Measurements from ENCODE around the gene ZC3HAV1. TPM values are rescaled to one million over a fixed set of nuclear protein-coding genes. Genes with fewer than 3 reads are reported as not detected.

The ZC3HAV1 gene
- total RNA-seq, 1 donor from 2014 or later, result 11.0 TPM

DNA sequence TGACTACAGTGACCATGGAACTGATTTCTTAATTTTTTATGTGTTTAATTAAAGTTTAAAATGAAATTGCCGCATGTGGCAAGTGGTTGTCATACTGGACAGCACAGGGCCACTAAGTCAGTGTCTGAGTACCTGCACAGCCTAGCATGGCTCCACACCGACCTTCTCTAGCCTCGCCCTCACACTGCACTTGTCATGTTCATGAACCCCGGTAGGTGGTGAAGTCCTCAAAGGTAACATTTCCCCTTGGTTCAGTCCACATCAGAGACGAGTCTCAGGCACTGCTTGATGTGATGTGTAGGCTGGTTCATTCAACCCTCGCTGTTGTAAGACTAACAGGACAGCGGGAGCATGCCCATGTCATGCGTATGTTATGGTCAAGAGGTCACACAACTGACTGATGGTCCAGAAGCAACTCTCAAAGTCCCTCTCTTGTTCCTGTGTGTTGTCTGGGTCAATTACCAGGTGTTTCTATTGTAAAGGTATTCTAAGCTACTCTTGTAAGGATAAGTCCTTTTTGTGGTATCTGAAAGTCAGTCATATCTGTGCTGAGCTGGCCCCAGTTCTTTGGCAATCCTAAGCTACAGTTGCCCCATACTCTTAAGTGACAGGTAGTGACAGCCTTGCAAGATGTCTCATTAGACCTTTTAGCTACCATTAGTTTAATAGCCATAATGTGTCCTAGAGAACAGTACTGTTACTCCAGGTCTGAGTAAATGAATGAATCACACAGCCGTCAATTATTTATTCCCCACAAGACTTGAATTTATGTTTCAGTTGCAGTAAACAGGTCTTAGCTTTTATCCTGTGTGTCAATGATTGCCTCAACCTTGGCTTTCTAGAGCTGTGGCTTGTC, 40.7 kb downstream of the ZC3HAV1 start:
- H3K9me3 Mint-ChIP-seq, result no peaks in the 10 kb centered on the region
- no peak overlapping the region for H3K4me3 Mint-ChIP-seq
- H3K36me3 ChIP-seq, result no peaks in the 10 kb centered on the region
- H3K27ac ChIP-seq, result no peak overlapping the region
- no peak overlapping the region for H2AFZ ChIP-seq (replicated peaks)
- H4K20me1 ChIP-seq (ENCODE audit: low read depth), result no peaks in the 10 kb centered on the region
- DNase-seq (ENCODE audit: low spot score), result no peak
- no peaks in the 10 kb centered on the region for H3K4me1 Mint-ChIP-seq
- H3K27ac Mint-ChIP-seq, result no peak overlapping the region
- H3K9me3 ChIP-seq (ENCODE audit: low read depth), result no peaks in the 10 kb centered on the region
- H3K4me2 ChIP-seq, result no peak overlapping the region
- no peak overlapping the region for H3K9ac ChIP-seq
- H3F3A ChIP-seq (ENCODE audit: low read depth), result no peaks in the 10 kb centered on the region
- no peaks in the 10 kb centered on the region for H3K4me1 ChIP-seq
- peaks cover 4% of the 10 kb centered on the region for H3K27me3 Mint-ChIP-seq (ENCODE audit: insufficient read depth, low read depth)
- no peak for TF ChIP-seq EZH2phosphoT487 (IDR thresholded peaks at IDR 0.05)
- TF ChIP-seq, protein P1, sequence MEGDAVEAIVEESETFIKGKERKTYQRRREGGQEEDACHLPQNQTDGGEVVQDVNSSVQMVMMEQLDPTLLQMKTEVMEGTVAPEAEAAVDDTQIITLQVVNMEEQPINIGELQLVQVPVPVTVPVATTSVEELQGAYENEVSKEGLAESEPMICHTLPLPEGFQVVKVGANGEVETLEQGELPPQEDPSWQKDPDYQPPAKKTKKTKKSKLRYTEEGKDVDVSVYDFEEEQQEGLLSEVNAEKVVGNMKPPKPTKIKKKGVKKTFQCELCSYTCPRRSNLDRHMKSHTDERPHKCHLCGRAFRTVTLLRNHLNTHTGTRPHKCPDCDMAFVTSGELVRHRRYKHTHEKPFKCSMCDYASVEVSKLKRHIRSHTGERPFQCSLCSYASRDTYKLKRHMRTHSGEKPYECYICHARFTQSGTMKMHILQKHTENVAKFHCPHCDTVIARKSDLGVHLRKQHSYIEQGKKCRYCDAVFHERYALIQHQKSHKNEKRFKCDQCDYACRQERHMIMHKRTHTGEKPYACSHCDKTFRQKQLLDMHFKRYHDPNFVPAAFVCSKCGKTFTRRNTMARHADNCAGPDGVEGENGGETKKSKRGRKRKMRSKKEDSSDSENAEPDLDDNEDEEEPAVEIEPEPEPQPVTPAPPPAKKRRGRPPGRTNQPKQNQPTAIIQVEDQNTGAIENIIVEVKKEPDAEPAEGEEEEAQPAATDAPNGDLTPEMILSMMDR (IDR thresholded peaks at IDR 0.05), result no peak
- TF ChIP-seq EZH2 (IDR thresholded peaks at IDR 0.05), result no peak
- H3K36me3 Mint-ChIP-seq, result peaks cover 4% of the 10 kb centered on the region
- H3K4me3 ChIP-seq, result no peak overlapping the region
- H3K27me3 ChIP-seq, result no peaks in the 10 kb centered on the region
- no peaks in the 10 kb centered on the region for H3K79me2 ChIP-seq (ENCODE audit: low read depth)

DNA sequence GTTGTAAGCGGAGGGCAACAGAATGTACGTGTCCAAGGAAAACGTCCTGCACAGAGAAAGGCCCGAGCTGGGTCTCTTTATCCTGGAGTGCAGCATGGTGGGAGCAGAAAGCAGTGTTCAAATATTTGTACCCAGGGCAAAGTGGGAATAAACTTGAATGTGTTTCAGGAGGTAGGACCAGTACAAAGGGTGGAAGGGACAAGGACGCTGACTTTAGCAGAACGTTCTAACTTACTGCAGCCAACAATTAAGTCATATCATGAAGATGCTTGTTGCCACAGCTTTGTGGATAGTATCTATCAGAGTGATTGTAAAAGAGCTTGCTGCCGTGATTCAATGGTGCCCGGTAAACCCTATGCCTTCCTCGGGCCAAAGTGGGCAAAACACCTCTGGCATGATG, 43.2 kb downstream of the ZC3HAV1 start:
- Histone ChIP-seq H3K9ac (no peak overlapping the region), H3K4me3 (no peak overlapping the region), H3K36me3 (no peaks in the 10 kb centered on the region), H3K4me1 (no peaks in the 10 kb centered on the region), H3K4me2 (no peak overlapping the region), H3K27ac (no peak overlapping the region), H3K27me3 (no peaks in the 10 kb centered on the region), H3K79me2 (ENCODE audit: low read depth) (no peaks in the 10 kb centered on the region), H3F3A (ENCODE audit: low read depth) (no peaks in the 10 kb centered on the region), H4K20me1 (ENCODE audit: low read depth) (no peaks in the 10 kb centered on the region), H3K9me3 (ENCODE audit: low read depth) (no peaks in the 10 kb centered on the region), H2AFZ (replicated peaks) (no peak overlapping the region)
- H3K36me3 Mint-ChIP-seq, result peaks cover 3% of the 10 kb centered on the region
- H3K27ac Mint-ChIP-seq, result no peak overlapping the region
- H3K4me1 Mint-ChIP-seq, result no peaks in the 10 kb centered on the region
- no peak overlapping the region for H3K4me3 Mint-ChIP-seq
- H3K27me3 Mint-ChIP-seq (ENCODE audit: insufficient read depth, low read depth), result peaks cover 4% of the 10 kb centered on the region
- no peak for DNase-seq (ENCODE audit: low spot score)
- H3K9me3 Mint-ChIP-seq, result no peaks in the 10 kb centered on the region
- no peak for TF ChIP-seq EZH2 (IDR thresholded peaks at IDR 0.05)
- TF ChIP-seq, protein P1 (IDR thresholded peaks at IDR 0.05), result no peak
- no peak for TF ChIP-seq EZH2phosphoT487 (IDR thresholded peaks at IDR 0.05)

- peaks cover 2% of the 10 kb centered on the region for H3K36me3 Mint-ChIP-seq
- H4K20me1 ChIP-seq (ENCODE audit: low read depth), result no peaks in the 10 kb centered on the region
- no peaks in the 10 kb centered on the region for H3K79me2 ChIP-seq (ENCODE audit: low read depth)
- peaks cover 9% of the 10 kb centered on the region for H3K27me3 Mint-ChIP-seq (ENCODE audit: insufficient read depth, low read depth)
- H3K4me3 Mint-ChIP-seq, result no peak overlapping the region
- no peak for DNase-seq (ENCODE audit: low spot score)
- TF ChIP-seq, protein P1 (IDR thresholded peaks at IDR 0.05), result no peak
- TF ChIP-seq EZH2phosphoT487 (IDR thresholded peaks at IDR 0.05) (no peak), EZH2 (IDR thresholded peaks at IDR 0.05) (no peak)
- H3K27ac ChIP-seq, result no peak overlapping the region
- no peaks in the 10 kb centered on the region for H3K4me1 ChIP-seq
- no peaks in the 10 kb centered on the region for H3K27me3 ChIP-seq
- no peaks in the 10 kb centered on the region for H3K9me3 ChIP-seq (ENCODE audit: low read depth)
- H3K4me1 Mint-ChIP-seq, result no peaks in the 10 kb centered on the region
- no peak overlapping the region for H3K27ac Mint-ChIP-seq
- no peaks in the 10 kb centered on the region for H3K9me3 Mint-ChIP-seq
- no peaks in the 10 kb centered on the region for H3K36me3 ChIP-seq
- no peaks in the 10 kb centered on the region for H3F3A ChIP-seq (ENCODE audit: low read depth)
- H3K4me2 ChIP-seq, result no peak overlapping the region
- H2AFZ ChIP-seq (replicated peaks), result no peak overlapping the region
- no peak overlapping the region for H3K4me3 ChIP-seq
- H3K9ac ChIP-seq, result no peak overlapping the region
Observed at GRCh38 chr7:139065323-139065722, 44.2 kb downstream of the ZC3HAV1 start.
